GM21723 (cell line): ENCODE results near the gene CCDC39.
A peak's percentile ranks its signal among the peaks of the same experiment; 100 is the strongest.

Experiments used
- ATAC-seq: cut with Tn5 transposase; IDR thresholded peaks from one replicate; pipeline ENCODE4 v1.9.1; 2021; ENCODE audit warnings: mild to moderate bottlenecking, moderate library complexity; ENCODE audit not compliant: unreplicated experiment

CCDC39 gene

DNA sequence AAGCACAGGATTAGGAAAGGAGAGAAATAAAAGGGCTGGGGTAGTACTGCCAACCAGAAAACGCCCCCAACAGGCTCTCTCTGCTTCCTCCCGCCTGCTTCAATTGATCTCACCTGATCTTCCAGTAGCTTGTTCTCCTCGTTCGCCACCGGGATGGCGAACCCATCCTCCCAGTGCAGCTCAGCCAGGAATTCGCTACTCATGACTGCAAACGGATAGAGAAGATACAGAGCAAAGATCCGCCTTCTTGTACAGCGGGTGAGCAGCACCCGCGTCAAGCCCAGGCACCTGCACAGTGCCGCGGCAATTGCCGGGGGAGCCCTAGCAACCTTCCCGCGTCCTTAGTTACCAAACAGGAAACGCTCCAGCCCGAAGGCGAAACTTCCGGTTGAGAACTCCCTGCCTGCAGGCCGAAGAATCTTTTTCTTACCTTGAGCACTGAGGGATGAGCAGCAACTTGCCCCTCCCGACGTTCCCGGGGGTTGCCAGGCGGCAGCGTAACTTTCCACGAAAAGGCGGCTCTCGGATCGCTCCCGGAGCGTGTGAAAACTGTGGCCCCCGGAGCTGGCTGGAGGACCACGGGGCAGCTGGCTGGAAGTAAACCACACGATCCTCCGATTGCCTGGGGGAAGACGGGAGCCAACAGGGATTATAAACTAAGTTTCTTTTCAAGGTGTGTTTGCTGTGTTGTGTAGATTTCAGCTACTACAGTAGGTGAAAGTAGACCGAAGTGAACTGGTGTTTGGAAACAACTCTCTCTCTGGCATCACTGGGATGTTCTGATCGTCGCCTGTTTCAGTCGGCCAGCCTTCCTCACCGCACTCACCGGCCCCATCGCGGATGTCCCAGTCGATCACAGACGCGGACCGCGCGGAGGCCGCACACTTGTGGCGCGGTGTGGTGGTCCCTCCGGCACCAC lies at the start of gene CCDC39:
Gene CCDC39 (minus strand): TSS at position 312 of the 919 bp plus-strand sequence. CDS start 109 bp downstream, at position 203.
- peak; percentile 91 for ATAC-seq

DNA sequence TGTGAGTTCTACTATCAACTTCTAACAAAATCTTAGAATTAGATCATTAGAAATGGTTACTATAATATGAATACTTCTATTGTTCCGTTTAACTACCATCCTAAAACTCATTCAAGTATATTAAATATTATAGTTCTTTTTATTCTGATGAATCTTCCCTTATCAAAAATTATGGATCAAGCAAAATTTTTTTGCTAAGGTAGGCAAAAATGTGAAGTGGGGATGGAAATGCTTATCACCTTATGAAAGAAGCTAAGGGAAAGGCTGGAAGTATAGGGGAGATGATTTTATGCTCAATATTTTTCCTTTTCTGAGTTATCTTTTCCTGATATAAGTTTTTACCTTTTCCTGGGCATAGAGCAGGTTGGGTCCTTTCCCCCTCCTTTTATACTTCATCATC lies 40.7 kb upstream of the CCDC39 start:
- no peak for ATAC-seq

- no peak for ATAC-seq
Measured at GRCh38 chr3:180707896-180708295, 28.6 kb upstream of the CCDC39 start.

DNA sequence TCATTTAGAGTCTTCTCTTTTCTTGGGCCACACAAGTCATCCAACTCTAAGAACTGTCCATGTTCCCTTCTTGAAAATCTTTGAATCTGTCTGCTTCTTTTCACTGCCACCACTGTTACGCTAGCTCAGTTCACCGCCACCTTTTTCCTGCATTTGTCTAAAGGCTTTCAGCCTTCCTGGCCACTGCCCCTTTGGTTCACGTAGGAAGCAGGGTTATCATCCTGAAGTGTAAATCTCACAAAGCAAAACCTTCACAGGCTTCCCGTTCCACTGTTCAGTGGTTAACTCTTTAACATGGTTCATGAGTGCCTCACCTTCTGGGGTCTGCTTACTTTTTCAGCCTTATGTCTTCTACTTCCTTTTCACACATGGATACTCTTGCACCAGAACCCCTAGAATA lies 26.3 kb upstream of the CCDC39 start:
- ATAC-seq, result no peak

DNA sequence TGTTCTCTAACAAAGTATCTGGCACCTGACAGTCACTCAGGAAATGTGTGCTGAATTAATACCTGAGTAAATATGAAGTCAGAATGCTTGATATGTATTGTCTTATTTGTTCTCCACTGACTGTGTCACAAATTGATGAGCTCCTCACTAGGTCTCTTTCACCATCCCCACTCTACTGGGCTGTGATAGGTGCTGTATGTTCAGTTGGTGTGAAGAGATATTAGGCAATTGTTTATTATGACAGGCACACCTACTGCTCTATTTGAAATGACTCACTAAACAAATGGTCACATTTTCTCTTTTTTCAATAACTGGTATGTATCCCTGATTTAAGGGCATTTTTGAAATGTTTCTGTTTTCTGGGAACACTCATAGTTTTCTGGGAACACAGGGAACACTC lies 25.2 kb upstream of the CCDC39 start:
- ATAC-seq, result no peak

- ATAC-seq, result no peak
Measured at GRCh38 chr3:180700941-180701340, 21.7 kb upstream of the CCDC39 start.

GRCh38 chr3:180698760-180699270 lies 19.5 kb upstream of the CCDC39 start:
- no peak for ATAC-seq

- ATAC-seq, result no peak
Measured at GRCh38 chr3:180694321-180694720, 15.0 kb upstream of the CCDC39 start.

GRCh38 chr3:180693656-180694055 lies 14.4 kb upstream of the CCDC39 start:
- ATAC-seq, result no peak

- no peak for ATAC-seq
Measured at GRCh38 chr3:180690061-180690460, 10.8 kb upstream of the CCDC39 start.

- ATAC-seq, result no peak
Measured at GRCh38 chr3:180684807-180685206, 5.5 kb upstream of the CCDC39 start.

GRCh38 chr3:180683816-180684215 lies 4.5 kb upstream of the CCDC39 start:
- no peak for ATAC-seq

- peak; percentile 64 for ATAC-seq
Measured at GRCh38 chr3:180680097-180680430, 775 bp upstream of the CCDC39 start.

DNA sequence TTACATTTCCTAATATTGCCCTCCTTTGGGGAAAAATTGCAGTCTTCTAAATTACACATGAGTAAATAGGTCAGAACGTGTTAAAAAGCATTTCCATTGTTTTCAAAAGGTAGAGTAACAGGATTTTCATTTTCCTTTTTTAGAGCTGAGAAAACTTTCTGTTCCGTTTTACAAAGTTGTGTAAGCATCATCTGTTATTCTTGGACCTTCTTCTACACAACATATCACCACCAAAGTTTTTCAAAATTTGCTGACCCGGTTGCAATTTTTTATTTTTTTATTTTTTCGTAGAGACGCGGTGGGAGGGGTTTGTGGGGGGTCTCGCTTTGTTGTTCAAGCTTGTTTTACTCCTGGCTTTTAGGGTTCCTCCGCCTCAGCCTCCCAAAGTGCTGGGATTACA lies 1.1 kb downstream of the CCDC39 start:
- peak; percentile 36 for ATAC-seq

DNA sequence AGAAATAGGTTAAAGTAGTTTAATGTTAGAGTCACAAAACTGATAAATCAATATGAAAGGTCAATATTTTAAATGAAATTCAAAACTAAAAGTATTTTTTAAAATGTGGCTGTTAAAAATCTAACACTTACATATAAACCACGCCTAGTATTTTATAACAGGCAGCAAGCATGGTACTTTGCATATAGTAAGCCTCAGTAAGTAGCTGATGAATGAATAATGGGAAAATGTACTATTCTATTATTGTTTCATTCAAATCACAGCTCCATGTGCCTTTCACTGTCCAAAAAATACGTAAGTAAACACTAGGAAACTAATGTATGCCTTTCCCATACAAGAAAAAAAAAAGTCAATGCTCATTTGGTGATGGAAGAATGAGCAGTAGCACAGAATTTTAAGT lies 17.8 kb downstream of the CCDC39 start:
- ATAC-seq, result no peak

DNA sequence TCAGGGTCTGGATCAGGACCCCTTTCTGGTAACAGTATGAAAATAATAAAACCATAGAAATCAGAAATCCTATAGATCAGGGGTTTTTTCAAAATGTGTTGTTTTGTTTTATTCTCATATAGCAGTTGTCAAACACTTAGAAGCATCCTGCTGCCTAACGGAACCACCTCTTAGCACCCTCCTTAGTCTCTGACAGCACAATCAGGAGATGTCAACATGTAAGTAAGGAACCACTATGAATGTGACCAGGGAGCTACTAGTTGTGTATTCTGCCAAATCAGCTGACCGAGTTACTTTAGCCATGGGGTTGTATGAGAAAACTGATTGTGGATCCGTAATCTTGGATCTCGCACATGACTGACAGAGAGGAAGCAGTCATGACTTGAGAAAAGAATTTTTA lies 22.2 kb downstream of the CCDC39 start:
- ATAC-seq, result no peak

DNA sequence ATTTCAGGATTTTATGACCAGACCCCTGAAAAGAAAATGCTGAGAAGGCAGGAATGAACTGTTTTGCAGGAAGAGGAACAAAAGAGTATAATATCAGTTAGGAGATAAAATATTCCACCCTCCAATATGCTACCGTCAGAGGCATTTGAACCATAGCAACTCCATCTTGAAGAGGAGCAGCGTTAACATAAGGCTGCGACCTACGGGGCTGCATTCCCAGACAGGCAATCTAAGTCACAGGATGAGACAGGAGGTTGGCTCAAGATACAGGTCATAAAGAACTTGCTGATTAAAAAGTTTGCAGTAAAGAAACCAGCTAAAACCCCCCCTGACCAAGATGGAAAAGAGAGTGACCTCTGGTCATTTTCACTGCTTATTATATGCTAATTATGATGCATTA lies 22.9 kb downstream of the CCDC39 start:
- ATAC-seq, result no peak

GRCh38 chr3:180646187-180646790 lies 33.0 kb downstream of the CCDC39 start:
- ATAC-seq, result peak; percentile 66

DNA sequence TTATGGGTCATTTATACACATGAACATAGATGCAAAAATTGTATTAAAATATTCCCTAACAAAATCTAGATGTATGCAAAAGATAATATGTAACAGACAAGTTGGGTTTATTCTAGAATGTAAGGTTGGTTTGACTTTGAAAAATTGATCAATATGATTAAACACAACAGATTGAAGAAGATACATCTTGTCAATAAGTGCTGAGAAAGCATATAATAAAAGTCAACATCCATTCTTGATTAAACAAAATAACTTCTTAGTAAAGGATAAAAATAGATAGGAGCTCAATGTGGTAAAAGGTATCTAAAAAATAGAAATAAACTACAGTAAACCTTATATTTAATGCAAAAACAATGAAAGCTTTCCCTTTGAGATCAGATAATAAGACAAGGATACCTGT lies 38.3 kb downstream of the CCDC39 start:
- no peak for ATAC-seq

GRCh38 chr3:180633722-180634121 lies 45.6 kb downstream of the CCDC39 start:
- ATAC-seq, result peak; percentile 54

DNA sequence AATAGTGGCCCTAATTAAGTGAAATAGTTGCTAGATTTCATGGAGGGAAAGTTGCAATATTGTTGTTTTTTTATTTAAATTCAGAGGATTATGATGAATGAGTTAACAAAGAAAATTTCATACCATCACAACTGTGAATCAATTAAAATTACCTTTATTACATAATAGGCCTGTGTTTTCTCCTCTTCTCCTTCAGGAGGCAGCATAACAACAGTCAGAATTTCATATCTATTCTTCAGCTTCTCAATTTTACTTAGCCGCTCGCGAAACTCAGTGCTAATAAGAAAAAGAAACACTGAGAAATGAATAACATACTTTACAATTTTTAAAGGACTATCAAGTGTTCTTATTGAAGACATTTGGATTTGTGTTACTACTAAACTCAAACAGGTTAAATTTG lies 48.0 kb downstream of the CCDC39 start:
- no peak for ATAC-seq

DNA sequence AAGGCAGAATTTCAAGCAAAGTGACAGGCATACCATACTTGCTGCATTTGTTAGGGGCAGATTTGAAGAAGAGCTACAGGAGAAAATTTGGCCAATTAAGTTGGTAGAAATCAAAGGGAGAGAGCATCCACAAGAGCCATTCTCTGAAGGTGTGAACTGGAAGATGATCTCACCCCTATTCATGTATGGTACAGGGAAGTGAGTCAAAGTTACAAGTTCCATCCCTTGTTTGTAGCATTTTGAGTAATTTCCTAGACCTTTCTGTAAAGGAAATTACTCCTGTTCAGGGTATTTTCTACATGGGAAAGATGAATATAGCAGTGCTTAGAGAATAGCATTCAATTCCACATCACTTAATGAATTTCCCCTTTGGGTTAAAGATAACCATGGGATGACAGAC lies 48.9 kb downstream of the CCDC39 start:
- no peak for ATAC-seq
